GM12878 (cell line): ENCODE data around the gene SLC66A1.

Source experiments
- CEBPB ChIP-seq, 2 experiments: fragments of 150-350 bp in 1 of 2; IDR thresholded peaks; 2 replicates each; pipeline ENCODE4 v1.6.1; 2012 to 2014; ENCODE audit warnings: low read depth in 2 of 2, low read length in 2 of 2, borderline replicate concordance in 1 of 2, inconsistent platforms in 1 of 2
- EP300 ChIP-seq, 2 experiments: fragments of 150-350 bp in 1 of 2; IDR thresholded peaks; 2 replicates each; pipeline ENCODE4 v1.6.1; 2011 to 2012; ENCODE audit warnings: low read depth in 2 of 2, low read length in 2 of 2, borderline replicate concordance in 1 of 2, improper control_type of control experiment in 1 of 2, inconsistent platforms in 1 of 2; ENCODE audit not compliant: control insufficient read depth in 1 of 2
- EZH2 ChIP-seq: IDR thresholded peaks from 2 replicates; pipeline ENCODE4 v1.6.1; 2012; ENCODE audit warnings: low read depth, mild to moderate bottlenecking, control low read depth, inconsistent platforms, low read length, borderline replicate concordance; ENCODE audit not compliant: control insufficient read depth
- HDAC2 ChIP-seq: fragments of 200-600 bp; sonication (generic); IDR thresholded peaks from 2 replicates; pipeline ENCODE4 v1.6.1; 2017
- POLR2A ChIP-seq: IDR thresholded peaks from 2 replicates; pipeline ENCODE4 v1.6.1; 2011; ENCODE audit warnings: low read depth, mild to moderate bottlenecking, low read length
- POLR2AphosphoS5 ChIP-seq: IDR thresholded peaks from 2 replicates; pipeline ENCODE4 v1.6.1; 2011; ENCODE audit warnings: mild to moderate bottlenecking, low read length, inconsistent platforms
- SUPT20H ChIP-seq: IDR thresholded peaks from 2 replicates; pipeline ENCODE4 v1.6.1; 2011; ENCODE audit warnings: low read depth, mild to moderate bottlenecking, low read length, moderate library complexity, borderline replicate concordance; ENCODE audit not compliant: control insufficient read depth
- YY1 ChIP-seq: IDR thresholded peaks from 2 replicates; pipeline ENCODE4 v1.6.1; 2011; ENCODE audit warnings: low read depth, mild to moderate bottlenecking, low read length
- ZNF207 ChIP-seq: fragments of 450-650 bp; IDR thresholded peaks from 2 replicates; pipeline ENCODE4 v1.6.1; 2014; ENCODE audit warnings: antibody characterized with exemption, mild to moderate bottlenecking, borderline replicate concordance
- TF ChIP-seq, protein P1 (sequence below): fragments of 450-650 bp; IDR thresholded peaks from 2 replicates; pipeline ENCODE4 v1.6.1; 2017; ENCODE audit warnings: antibody characterized with exemption, mild to moderate bottlenecking, moderate library complexity
- TF ChIP-seq, protein P2 (sequence below): IDR thresholded peaks from 2 replicates; pipeline ENCODE4 v1.6.1; 2011; ENCODE audit warnings: low read depth, mild to moderate bottlenecking, low read length, moderate library complexity, borderline replicate concordance; ENCODE audit errors: extremely low read depth
- TF ChIP-seq, protein P3 (sequence below), 3 experiments: IDR thresholded peaks in 2 of 3; conservative IDR thresholded peaks in 1 of 3; 2 replicates each; pipeline ENCODE4 v1.5.1; 2011; ENCODE audit warnings: low read depth in 3 of 3, low read length in 3 of 3, mild to moderate bottlenecking in 3 of 3, control low read depth in 2 of 3, moderate library complexity in 2 of 3, inconsistent platforms in 1 of 3, mixed read lengths in 1 of 3; ENCODE audit not compliant: control insufficient read depth in 2 of 3, insufficient read depth in 1 of 3; ENCODE audit errors: extremely low read depth in 1 of 3
- TF ChIP-seq, protein P4 (sequence below): fragments of 150-350 bp; IDR thresholded peaks from 2 replicates; pipeline ENCODE4 v1.6.1; 2014; ENCODE audit warnings: mild to moderate bottlenecking, low read depth, low read length

DNA sequence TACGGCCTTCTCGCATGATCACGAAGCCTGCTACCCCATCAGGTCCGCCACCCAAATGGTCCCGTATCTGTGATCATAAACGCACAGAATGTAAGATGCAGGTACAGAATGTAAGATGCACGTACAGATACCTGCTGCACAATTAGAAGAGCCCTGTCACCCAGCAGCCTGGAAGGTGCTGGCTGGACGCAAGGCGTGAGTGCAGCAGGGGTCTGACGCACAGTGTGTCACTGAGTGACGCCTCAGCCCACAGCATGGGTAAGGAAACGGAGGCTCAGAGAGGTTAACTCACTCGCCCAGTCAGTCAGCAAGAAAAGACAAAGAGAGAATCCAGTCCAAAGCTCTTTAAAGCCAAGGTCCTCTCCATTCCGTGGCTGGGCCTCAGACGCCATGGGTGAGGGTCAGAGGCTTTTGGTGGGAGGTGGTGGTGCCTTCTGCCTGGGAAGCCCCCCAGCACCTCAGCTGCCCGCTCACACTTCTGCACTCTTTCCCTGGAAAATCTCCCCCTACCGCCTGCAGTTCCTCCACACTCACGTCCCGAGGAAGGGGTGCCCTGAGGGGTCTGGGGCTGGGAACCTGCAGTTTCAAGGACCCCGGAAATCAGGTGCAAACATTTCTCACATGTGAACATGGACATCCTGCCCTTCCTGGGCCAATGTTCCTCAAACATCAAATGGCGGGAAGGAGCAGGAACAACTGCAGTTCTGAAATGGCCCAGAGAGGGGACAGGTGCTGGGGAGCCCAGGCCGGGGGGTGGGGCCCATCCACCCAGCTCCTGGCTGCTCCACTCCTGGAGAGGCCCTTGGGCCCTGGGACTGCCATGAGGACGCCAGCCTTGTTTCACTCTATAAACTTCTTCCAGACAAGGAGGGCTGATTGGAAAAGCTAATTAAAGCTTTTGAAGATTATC, 59.4 kb downstream of the SLC66A1 start:
- TF ChIP-seq, protein P1, sequence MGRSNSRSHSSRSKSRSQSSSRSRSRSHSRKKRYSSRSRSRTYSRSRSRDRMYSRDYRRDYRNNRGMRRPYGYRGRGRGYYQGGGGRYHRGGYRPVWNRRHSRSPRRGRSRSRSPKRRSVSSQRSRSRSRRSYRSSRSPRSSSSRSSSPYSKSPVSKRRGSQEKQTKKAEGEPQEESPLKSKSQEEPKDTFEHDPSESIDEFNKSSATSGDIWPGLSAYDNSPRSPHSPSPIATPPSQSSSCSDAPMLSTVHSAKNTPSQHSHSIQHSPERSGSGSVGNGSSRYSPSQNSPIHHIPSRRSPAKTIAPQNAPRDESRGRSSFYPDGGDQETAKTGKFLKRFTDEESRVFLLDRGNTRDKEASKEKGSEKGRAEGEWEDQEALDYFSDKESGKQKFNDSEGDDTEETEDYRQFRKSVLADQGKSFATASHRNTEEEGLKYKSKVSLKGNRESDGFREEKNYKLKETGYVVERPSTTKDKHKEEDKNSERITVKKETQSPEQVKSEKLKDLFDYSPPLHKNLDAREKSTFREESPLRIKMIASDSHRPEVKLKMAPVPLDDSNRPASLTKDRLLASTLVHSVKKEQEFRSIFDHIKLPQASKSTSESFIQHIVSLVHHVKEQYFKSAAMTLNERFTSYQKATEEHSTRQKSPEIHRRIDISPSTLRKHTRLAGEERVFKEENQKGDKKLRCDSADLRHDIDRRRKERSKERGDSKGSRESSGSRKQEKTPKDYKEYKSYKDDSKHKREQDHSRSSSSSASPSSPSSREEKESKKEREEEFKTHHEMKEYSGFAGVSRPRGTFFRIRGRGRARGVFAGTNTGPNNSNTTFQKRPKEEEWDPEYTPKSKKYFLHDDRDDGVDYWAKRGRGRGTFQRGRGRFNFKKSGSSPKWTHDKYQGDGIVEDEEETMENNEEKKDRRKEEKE: no peak
- 0 out of 2 replicates have a peak, but pooled peaks have one; percentile 0 for TF ChIP-seq POLR2A
- TF ChIP-seq, protein P2, sequence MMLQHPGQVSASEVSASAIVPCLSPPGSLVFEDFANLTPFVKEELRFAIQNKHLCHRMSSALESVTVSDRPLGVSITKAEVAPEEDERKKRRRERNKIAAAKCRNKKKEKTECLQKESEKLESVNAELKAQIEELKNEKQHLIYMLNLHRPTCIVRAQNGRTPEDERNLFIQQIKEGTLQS: no peak
- TF ChIP-seq, protein P3, sequence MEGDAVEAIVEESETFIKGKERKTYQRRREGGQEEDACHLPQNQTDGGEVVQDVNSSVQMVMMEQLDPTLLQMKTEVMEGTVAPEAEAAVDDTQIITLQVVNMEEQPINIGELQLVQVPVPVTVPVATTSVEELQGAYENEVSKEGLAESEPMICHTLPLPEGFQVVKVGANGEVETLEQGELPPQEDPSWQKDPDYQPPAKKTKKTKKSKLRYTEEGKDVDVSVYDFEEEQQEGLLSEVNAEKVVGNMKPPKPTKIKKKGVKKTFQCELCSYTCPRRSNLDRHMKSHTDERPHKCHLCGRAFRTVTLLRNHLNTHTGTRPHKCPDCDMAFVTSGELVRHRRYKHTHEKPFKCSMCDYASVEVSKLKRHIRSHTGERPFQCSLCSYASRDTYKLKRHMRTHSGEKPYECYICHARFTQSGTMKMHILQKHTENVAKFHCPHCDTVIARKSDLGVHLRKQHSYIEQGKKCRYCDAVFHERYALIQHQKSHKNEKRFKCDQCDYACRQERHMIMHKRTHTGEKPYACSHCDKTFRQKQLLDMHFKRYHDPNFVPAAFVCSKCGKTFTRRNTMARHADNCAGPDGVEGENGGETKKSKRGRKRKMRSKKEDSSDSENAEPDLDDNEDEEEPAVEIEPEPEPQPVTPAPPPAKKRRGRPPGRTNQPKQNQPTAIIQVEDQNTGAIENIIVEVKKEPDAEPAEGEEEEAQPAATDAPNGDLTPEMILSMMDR (IDR thresholded peaks at IDR 0.05 in 2 of 3, conservative IDR thresholded peaks at IDR 0.05 in 1 of 3; ENCODE audit: control insufficient read depth in 2 of 3, extremely low read depth in 1 of 3, insufficient read depth in 1 of 3, low read depth in 3 of 3, low read length in 3 of 3): no peak
- no peak for TF ChIP-seq SUPT20H
- no peak for TF ChIP-seq YY1
- no peak for TF ChIP-seq ZNF207
- no peak for TF ChIP-seq HDAC2
- TF ChIP-seq EP300 (IDR thresholded peaks at IDR 0.05; ENCODE audit: borderline replicate concordance in 1 of 2, control insufficient read depth in 1 of 2, low read depth in 2 of 2, low read length in 2 of 2): no peak
- no peak for TF ChIP-seq CEBPB (IDR thresholded peaks at IDR 0.05; ENCODE audit: borderline replicate concordance in 1 of 2, low read depth in 2 of 2, low read length in 2 of 2)
- TF ChIP-seq, protein P4, sequence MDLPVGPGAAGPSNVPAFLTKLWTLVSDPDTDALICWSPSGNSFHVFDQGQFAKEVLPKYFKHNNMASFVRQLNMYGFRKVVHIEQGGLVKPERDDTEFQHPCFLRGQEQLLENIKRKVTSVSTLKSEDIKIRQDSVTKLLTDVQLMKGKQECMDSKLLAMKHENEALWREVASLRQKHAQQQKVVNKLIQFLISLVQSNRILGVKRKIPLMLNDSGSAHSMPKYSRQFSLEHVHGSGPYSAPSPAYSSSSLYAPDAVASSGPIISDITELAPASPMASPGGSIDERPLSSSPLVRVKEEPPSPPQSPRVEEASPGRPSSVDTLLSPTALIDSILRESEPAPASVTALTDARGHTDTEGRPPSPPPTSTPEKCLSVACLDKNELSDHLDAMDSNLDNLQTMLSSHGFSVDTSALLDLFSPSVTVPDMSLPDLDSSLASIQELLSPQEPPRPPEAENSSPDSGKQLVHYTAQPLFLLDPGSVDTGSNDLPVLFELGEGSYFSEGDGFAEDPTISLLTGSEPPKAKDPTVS: no peak
- no peak for TF ChIP-seq EZH2
- TF ChIP-seq POLR2AphosphoS5: no peak
